ENCODE data around the gene SRP14. TPM values are rescaled to one million over a fixed set of nuclear protein-coding genes. Genes with fewer than 3 reads are reported as not detected.

The SRP14 gene
- total and polyA plus RNA-seq, 11 donors: 189 to 702 (median 237) TPM

DNA sequence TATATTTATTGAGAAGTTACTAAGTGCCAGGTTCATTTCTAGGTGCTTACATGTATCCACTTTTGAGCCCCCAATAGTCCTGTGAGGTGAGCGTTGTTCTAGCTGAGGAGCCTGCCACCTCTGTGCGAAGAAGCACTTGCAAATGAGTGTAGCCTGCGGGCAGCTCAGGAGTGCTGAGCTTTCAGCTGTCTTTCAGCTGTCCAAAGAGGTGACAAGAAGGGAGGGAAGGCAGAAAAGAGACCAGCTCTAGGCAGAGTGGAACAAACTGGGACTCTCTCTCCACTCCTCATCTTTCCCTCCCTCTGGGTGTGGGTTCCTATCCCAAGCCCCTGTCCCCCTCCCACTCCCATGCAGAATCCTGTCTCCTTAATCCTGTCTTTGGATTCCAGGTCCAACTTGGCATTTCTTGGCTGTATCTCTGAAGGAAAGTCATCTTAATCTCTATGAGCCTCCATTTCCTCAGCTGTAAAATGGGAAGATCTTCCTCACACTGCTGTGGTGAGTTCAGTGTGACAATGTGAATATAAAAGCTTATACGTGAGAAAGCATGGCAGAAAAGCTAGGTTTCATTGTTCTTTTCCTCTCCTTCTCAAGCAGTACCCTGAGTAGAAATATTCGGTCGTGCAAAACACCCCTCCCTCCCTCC, 6.7 kb upstream of the SRP14 start:
- peaks cover 6 to 64% (median 46%) of the 10 kb centered on the region in 12 donors for H3K4me1 ChIP-seq
- H3K9me3 ChIP-seq: no peaks in the 10 kb centered on the region
- TF ChIP-seq, protein P1, sequence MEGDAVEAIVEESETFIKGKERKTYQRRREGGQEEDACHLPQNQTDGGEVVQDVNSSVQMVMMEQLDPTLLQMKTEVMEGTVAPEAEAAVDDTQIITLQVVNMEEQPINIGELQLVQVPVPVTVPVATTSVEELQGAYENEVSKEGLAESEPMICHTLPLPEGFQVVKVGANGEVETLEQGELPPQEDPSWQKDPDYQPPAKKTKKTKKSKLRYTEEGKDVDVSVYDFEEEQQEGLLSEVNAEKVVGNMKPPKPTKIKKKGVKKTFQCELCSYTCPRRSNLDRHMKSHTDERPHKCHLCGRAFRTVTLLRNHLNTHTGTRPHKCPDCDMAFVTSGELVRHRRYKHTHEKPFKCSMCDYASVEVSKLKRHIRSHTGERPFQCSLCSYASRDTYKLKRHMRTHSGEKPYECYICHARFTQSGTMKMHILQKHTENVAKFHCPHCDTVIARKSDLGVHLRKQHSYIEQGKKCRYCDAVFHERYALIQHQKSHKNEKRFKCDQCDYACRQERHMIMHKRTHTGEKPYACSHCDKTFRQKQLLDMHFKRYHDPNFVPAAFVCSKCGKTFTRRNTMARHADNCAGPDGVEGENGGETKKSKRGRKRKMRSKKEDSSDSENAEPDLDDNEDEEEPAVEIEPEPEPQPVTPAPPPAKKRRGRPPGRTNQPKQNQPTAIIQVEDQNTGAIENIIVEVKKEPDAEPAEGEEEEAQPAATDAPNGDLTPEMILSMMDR (IDR thresholded peaks at IDR 0.05): no peak
- no peak for TF ChIP-seq POLR2A (IDR thresholded peaks at IDR 0.05)
- peak in 1 of 5 donors; percentile 12 for DNase-seq
- H3K36me3 ChIP-seq: peaks cover 0 to 16% (median 0%) of the 10 kb centered on the region in 9 donors
- peak overlapping the region in 9 of 12 donors; percentile 12 to 61 (median 52) for H3K27ac ChIP-seq
- no peak for ATAC-seq
- H3K4me3 ChIP-seq: peak overlapping the region in 3 of 12 donors; percentile 23 to 43 (median 39)
- WGBS, 4 donors: 82 to 85% (median 84%) methylated on average over 6 of the region's 6 CpGs
- no peaks in the 10 kb centered on the region for H3K27me3 ChIP-seq
- intact Hi-C loops (cut with DNase I): loop anchor here (1.0 to 10.0 kb wide), 19 partner anchors 57 to 1239 kb away; partner anchors contain the start of genes BMF (in 6 of the 10), BUB1B (in 3 of the 10), FSIP1 (in 1 of the 10) and IVD (in 1 of the 10)

DNA sequence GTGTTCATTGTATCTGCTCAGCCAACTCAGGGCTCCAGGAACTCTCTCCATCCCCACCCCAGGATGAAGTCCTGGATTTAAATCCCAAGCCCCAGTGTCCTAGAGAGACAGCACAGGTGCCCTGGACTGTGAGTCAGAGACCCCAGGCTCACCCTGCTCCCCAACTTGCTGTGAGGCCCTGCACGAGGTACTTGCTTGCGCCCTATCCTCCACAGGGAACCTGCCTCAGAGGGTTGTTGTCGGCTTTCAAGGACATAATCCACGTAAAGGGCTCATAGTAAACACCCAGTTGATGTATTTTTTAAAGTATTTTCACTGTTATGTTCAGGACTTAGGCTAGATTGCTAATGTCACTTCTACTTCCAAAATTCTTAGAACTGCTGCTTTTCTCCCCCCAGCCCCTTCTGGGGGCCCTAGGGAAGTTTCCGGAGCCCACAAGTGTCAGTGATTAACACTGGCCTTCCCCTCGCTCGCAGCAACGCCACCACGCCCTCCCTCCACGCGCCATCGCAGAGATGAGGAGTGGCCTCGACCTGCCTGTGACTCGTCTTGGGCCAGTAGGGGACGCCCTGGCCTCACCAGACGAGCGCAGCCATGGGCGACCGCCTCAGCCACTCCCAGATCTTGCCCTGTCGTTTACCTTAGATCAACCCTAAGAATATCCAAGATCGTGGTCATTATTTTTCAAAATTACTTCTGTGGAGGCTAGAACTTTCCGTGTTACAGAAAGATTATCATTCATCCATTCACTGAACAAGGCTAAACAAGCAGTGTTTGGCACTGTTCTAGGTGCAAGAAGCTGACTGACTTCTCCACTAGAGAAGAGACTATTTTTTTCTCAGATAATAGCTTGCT, 6.0 kb upstream of the SRP14 start:
- H3K27me3 ChIP-seq: no peaks in the 10 kb centered on the region
- H3K4me1 ChIP-seq: peaks cover 6 to 67% (median 51%) of the 10 kb centered on the region in 12 donors
- peak; percentile 87 to 94 (median 91) for DNase-seq
- H3K27ac ChIP-seq: peak overlapping the region in 10 of 12 donors; percentile 5 to 61 (median 50)
- intact Hi-C loops (cut with DNase I): loop anchor here (1.0 to 10.0 kb wide), 19 partner anchors 32 to 1240 kb away; partner anchors contain the start of genes BMF (in 6 of the 10), BUB1B (in 3 of the 10), FSIP1 (in 1 of the 10) and IVD (in 1 of the 10)
- H3K9me3 ChIP-seq: no peaks in the 10 kb centered on the region
- peak; percentile 88 to 94 (median 92) for ATAC-seq
- peaks cover 0 to 16% (median 0%) of the 10 kb centered on the region in 9 donors for H3K36me3 ChIP-seq
- peak overlapping the region in 7 of 12 donors; percentile 7 to 43 (median 18) for H3K4me3 ChIP-seq
- 4 to 6% (median 6%) methylated on average over 21 to 22 of the region's 22 CpGs for WGBS, 4 donors
- TF ChIP-seq, protein P1 (IDR thresholded peaks at IDR 0.05): peak; percentile 77 to 99 (median 94)
- TF ChIP-seq POLR2A (IDR thresholded peaks at IDR 0.05): peak in 1 of 2 donors; percentile 39

DNA sequence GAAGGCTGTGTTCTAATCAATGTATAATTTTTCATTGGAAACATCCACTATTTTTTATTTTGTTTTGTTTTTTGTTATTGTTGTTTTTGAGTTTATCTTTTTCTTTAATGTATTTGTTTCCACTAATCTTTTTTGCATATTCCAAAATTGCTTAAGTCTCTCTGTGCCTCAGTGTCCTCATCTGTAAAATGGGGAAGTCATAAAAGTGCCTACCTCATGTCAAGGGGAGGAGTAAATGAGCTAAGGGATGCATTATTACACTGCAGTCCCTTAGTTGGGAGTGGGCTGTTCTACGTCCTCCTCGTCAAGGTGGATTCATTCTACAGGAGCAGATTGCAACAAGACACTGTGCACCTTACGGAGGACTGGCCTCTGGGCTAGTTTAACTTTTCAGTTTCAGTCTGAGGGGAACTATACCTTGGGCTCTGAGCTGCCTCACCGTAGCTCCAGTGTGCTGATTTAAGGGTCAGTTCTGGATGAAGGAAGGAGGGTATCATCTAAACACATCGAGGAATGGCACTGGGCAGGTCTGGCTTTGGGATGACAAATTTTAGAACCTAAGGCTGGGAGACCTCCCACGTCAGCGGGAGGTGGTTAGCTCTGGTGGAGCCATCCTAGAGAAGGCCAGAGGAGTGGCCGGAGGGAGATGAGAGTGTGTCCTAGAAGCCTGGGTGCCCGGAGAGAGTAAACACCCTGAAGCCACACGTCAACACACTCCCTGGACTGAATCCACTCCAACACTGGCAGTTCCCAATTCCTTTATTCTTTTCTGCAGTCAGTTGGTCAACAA, 5.1 kb upstream of the SRP14 start:
- DNase-seq (peak in 1 of 5 donors; percentile 14), ATAC-seq (no peak)
- peak overlapping the region in 6 of 12 donors; percentile 5 to 61 (median 54) for H3K27ac ChIP-seq
- TF ChIP-seq POLR2A (IDR thresholded peaks at IDR 0.05): no peak
- TF ChIP-seq, protein P1 (IDR thresholded peaks at IDR 0.05): no peak
- H3K4me1 ChIP-seq: peaks cover 6 to 65% (median 49%) of the 10 kb centered on the region in 12 donors
- no peaks in the 10 kb centered on the region for H3K27me3 ChIP-seq
- 72 to 84% (median 73%) methylated on average over 10 of the region's 10 CpGs for WGBS, 4 donors
- intact Hi-C loops (cut with DNase I): loop anchor here in 8 of 10 donors (2.0 to 10.0 kb wide), 10 partner anchors 33 to 1241 kb away; partner anchors contain the start of genes BUB1B (in 2 of the 8), BMF (in 1 of the 8), FSIP1 (in 1 of the 8) and IVD (in 1 of the 8)
- no peaks in the 10 kb centered on the region for H3K9me3 ChIP-seq
- peaks cover 0 to 16% (median 0%) of the 10 kb centered on the region in 9 donors for H3K36me3 ChIP-seq
- H3K4me3 ChIP-seq: no peak overlapping the region

Data from heart left ventricle (tissue), 16 donors.